HepG2 (cell line): ENCODE measurements around the gene CACNA1H. TPM values are rescaled to one million over a fixed set of nuclear protein-coding genes. Genes with fewer than 3 reads are reported as not detected.

ENCODE experiments used
- ATAC-seq: fragments of 200-7000 bp; cut with Tn5 transposase; 3 replicates; pipeline ENCODE4 v1.9.1; 2020; ENCODE audit warnings: mild to moderate bottlenecking, moderate library complexity
- BruUV-seq: library from RNA; stranded (reverse); fragments of 400-500 nt; replicated peaks from 2 replicates; lab custom pipeline; 2021; lab: Mats Ljungman, UMichigan
- CTCF ChIA-PET: fragments of 300-600 bp; formaldehyde crosslinking; extraction: SDS; loops from one replicate; lab custom pipeline; 2021; ENCODE audit warnings: low total read pairs, inconsistent platforms, low intra/inter-chr PET ratio; lab: Yijun Ruan, JAX
- POLR2A ChIA-PET: fragments of 350-600 bp; sonication (Branson Sonifier 250); formaldehyde crosslinking; loops from one replicate; lab custom pipeline; 2020; ENCODE audit warnings: antibody characterized with exemption, inconsistent platforms; lab: Yijun Ruan, JAX
- DNase-seq: peaks from one replicate; pipeline ENCODE4 v3.0.0-alpha.2; 2015; ENCODE audit warnings: low spot score
- FAIRE-seq: peaks from 3 replicates; lab custom pipeline; 2011; peaks lifted over from hg19 to GRCh38; lab: Jason Lieb, UNC
- H2AFZ ChIP-seq: one replicate; pipeline ENCODE4 v1.6.1; 2011; ENCODE audit warnings: low read length, inconsistent platforms
- H3K27ac ChIP-seq: fragments of 300-600 bp; 3 replicates; pipeline ENCODE4 v1.8.0; 2011; ENCODE audit warnings: mixed run types, mild to moderate bottlenecking, mixed read lengths, low read length, inconsistent platforms; ENCODE audit not compliant: insufficient read depth; ENCODE audit errors: extremely low read length
- H3K27me3 ChIP-seq, 2 experiments: fragments of 200-600 bp in 1 of 2; 2 replicates in 1 of 2; 3 replicates in 1 of 2; pipeline versions ENCODE4 v1.6.0 to v1.8.0; 2011; ENCODE audit warnings: low read length in 2 of 2, mild to moderate bottlenecking in 2 of 2, moderate library complexity in 2 of 2, inconsistent platforms in 1 of 2; ENCODE audit not compliant: insufficient read depth in 2 of 2, control insufficient read depth in 1 of 2
- H3K36me3 ChIP-seq, 2 experiments: fragments of 200-600 bp in 1 of 2; replicated peaks in 1 of 2; 2 replicates in 1 of 2; 3 replicates in 1 of 2; pipeline versions ENCODE4 v1.5.1 to v1.8.0; 2011; ENCODE audit warnings: low read length in 2 of 2, inconsistent platforms in 1 of 2; ENCODE audit not compliant: insufficient read depth in 2 of 2, control insufficient read depth in 1 of 2
- H3K4me1 ChIP-seq: 2 replicates; pipeline ENCODE4 v1.5.1; 2012; ENCODE audit warnings: low read length, inconsistent platforms; ENCODE audit not compliant: insufficient read depth
- H3K4me2 ChIP-seq: 2 replicates; pipeline ENCODE4 v1.6.0; 2011; ENCODE audit warnings: low read depth, low read length, inconsistent platforms
- H3K4me3 ChIP-seq, 3 experiments: fragments of 200-600 bp in 1 of 3; sonication (generic), shearing (Covaris generic) in 1 of 3; replicated peaks in 1 of 3; 2 replicates each; pipeline ENCODE4 v1.5.1; 2011 to 2016; ENCODE audit warnings: low read length in 3 of 3, inconsistent platforms in 2 of 3, low read depth in 2 of 3, mild to moderate bottlenecking in 2 of 3, control low read depth in 1 of 3, mixed read lengths in 1 of 3; ENCODE audit not compliant: insufficient read depth in 1 of 3
- H3K79me2 ChIP-seq: one replicate; pipeline ENCODE4 v1.6.1; 2011; ENCODE audit warnings: low read length, inconsistent platforms; ENCODE audit not compliant: insufficient read depth
- H3K9ac ChIP-seq: 2 replicates; pipeline ENCODE4 v1.6.0; 2011; ENCODE audit warnings: mild to moderate bottlenecking, low read depth, low read length, inconsistent platforms; ENCODE audit not compliant: insufficient read depth
- H3K9me3 ChIP-seq: 2 replicates; pipeline ENCODE4 v1.5.1; 2012; ENCODE audit warnings: mild to moderate bottlenecking, low read length
- H4K20me1 ChIP-seq: 2 replicates; pipeline ENCODE4 v1.6.0; 2011; ENCODE audit warnings: inconsistent platforms, mild to moderate bottlenecking, low read length, moderate library complexity; ENCODE audit not compliant: insufficient read depth
- HMG20B ChIP-seq: conservative IDR thresholded peaks from 2 replicates; pipeline ENCODE4 v1.6.1; 2016; ENCODE audit warnings: missing genetic modification reagents, missing compliant biosample characterization
- TRIM22 ChIP-seq: fragments of 450-650 bp; IDR thresholded peaks from 2 replicates; pipeline ENCODE4 v1.6.1; 2017
- ZNF296 ChIP-seq: sonication (generic); formaldehyde crosslinking; conservative IDR thresholded peaks from 2 replicates; pipeline ENCODE4 v1.5.0; 2020; ENCODE audit warnings: mild to moderate bottlenecking, missing genetic modification reagents
- ZNF431 ChIP-seq: sonication (generic); formaldehyde crosslinking; IDR thresholded peaks from 2 replicates; pipeline ENCODE4 v1.9.0; 2022; ENCODE audit warnings: missing genetic modification reagents, low read depth, mild to moderate bottlenecking, borderline replicate concordance
- ZNF674 ChIP-seq: sonication (generic); formaldehyde crosslinking; IDR thresholded peaks from 2 replicates; pipeline ENCODE4 v1.5.0; 2020; ENCODE audit warnings: low read depth, mild to moderate bottlenecking, missing genetic modification reagents
- ZNF687 ChIP-seq: sonication (generic); formaldehyde crosslinking; IDR thresholded peaks from 2 replicates; pipeline ENCODE4 v1.5.1; 2020; ENCODE audit warnings: mild to moderate bottlenecking, missing genetic modification reagents, moderate library complexity
- ZNF776 ChIP-seq: sonication (generic); formaldehyde crosslinking; IDR thresholded peaks from 2 replicates; pipeline ENCODE4 v1.4.0; 2020; ENCODE audit warnings: mild to moderate bottlenecking, missing genetic modification reagents
- WGBS: methylation state at CpG from one replicate; pipeline ENCODE4 v1.1.6; 2017; ENCODE audit warnings: low lambda C conversion rate; 5-methylcytosine and 5-hydroxymethylcytosine counted together
- in situ Hi-C: cut with HindIII; loops from 2 replicates; pipeline ENCODE4 v1.10.0; 2017; ENCODE audit warnings: low pct_unique_long_range_greater_than_20kb; ENCODE audit not compliant: extremely low pct_ligation_motif_present
- intact Hi-C: fragments of 100-400 bp; cut with micrococcal nuclease; formaldehyde crosslinking; loops from one replicate; pipeline ENCODE4 v1.10.0; 2022; ENCODE audit not compliant: unreplicated experiment
- polyA plus RNA-seq, 8 experiments: library from polyadenylated mRNA; depleted of rRNA in 3 of 8; stranded (reverse) in 7 of 8; unstranded in 1 of 8; fragments of >200 nt; fragmentation: Illumina TruSeq in 4 of 8; extraction: Trizol in 4 of 8; gene quantifications; 2 replicates each; pipeline versions ENCODE4 v1.2.1 to v1.2.3, GENCODE V29; 2011 to 2016; ENCODE audit warnings: low read depth in 4 of 8, missing spikeins in 1 of 8, mixed read lengths in 1 of 8; ENCODE audit not compliant: insufficient read depth in 1 of 8
- total RNA-seq, 5 experiments: library from RNA; depleted of rRNA; stranded (reverse); fragments of >200 nt; fragmentation: Illumina TruSeq; extraction: Trizol; gene quantifications; 2 replicates each; pipeline ENCODE4 v1.2.3, GENCODE V29; 2016; ENCODE audit warnings: low read depth in 1 of 5

Gene CACNA1H
- total and polyA plus RNA-seq, 2 of the 13 experiments (the other 11 are each of a cell fraction or from before 2014, with no cell fraction given), result 0.40 to 1.8 TPM

- intact Hi-C loops, result no loop called here
- TF ChIP-seq ZNF296 (CRISPR knock-in tag) (no peak), TRIM22 (no peak), HMG20B (CRISPR knock-in tag) (no peak), ZNF431 (CRISPR knock-in tag) (no peak), ZNF776 (CRISPR knock-in tag) (no peak), ZNF674 (no peak), ZNF687 (CRISPR knock-in tag) (no peak)
- TF ChIP-seq, all 625 proteins: peak for 0
- Histone ChIP-seq H3K79me2 (no peaks in the 10 kb centered on the region), H3K4me1 (no peaks in the 10 kb centered on the region), H3K4me2 (no peak overlapping the region), H3K36me3 (no peaks in the 10 kb centered on the region; a peak in 1 of 5 replicates), H3K27ac (no peak overlapping the region), H3K27me3 (no peaks in the 10 kb centered on the region), H2AFZ (no peak overlapping the region), H3K9me3 (no peaks in the 10 kb centered on the region), H4K20me1 (no peaks in the 10 kb centered on the region), H3K9ac (no peak overlapping the region), H3K4me3 (no peak overlapping the region)
- DNase-seq, result no peak
- in situ Hi-C loops, result loop anchor here (25.0 kb wide), 1 partner anchor 402 kb away; the partner anchor contains the start of gene GNG13
- ATAC-seq, result no peak
- no peak for FAIRE-seq
- WGBS, result no CpG with 5 or more reads among the region's 16 CpGs
- ChIA-PET CTCF (no interaction called here), POLR2A (no interaction called here)
- BruUV-seq, result no TSS peak
Observed at GRCh38 chr16:1214719-1215118, 61.8 kb downstream of the CACNA1H start.
